HG03064 (cell line): ENCODE data around the gene TNS1.

Experiments used
- ATAC-seq: cut with Tn5 transposase; IDR thresholded peaks from one replicate; pipeline ENCODE4 v1.9.1; 2021; ENCODE audit warnings: low read depth; ENCODE audit not compliant: unreplicated experiment

TNS1 gene

GRCh38 chr2:217839750-217840107 is 163.1 kb downstream of the TNS1 start:
- no peak for ATAC-seq

GRCh38 chr2:217839073-217839749 is 163.6 kb downstream of the TNS1 start:
- no peak for ATAC-seq

GRCh38 chr2:217838409-217838831 is 164.4 kb downstream of the TNS1 start:
- ATAC-seq = no peak

GRCh38 chr2:217837530-217837929 is 165.3 kb downstream of the TNS1 start:
- no peak for ATAC-seq

- ATAC-seq = no peak
Observed at GRCh38 chr2:217836901-217837491, 165.8 kb downstream of the TNS1 start.

- ATAC-seq = no peak
Observed at GRCh38 chr2:217835931-217836891, 166.6 kb downstream of the TNS1 start.

- no peak for ATAC-seq
Observed at GRCh38 chr2:217834744-217835513, 167.9 kb downstream of the TNS1 start.

GRCh38 chr2:217834057-217834620 is 168.7 kb downstream of the TNS1 start:
- no peak for ATAC-seq

GRCh38 chr2:217833439-217833838 is 169.4 kb downstream of the TNS1 start:
- ATAC-seq = no peak

GRCh38 chr2:217832987-217833386 is 169.8 kb downstream of the TNS1 start:
- no peak for ATAC-seq

GRCh38 chr2:217832115-217832514 is 170.7 kb downstream of the TNS1 start:
- no peak for ATAC-seq

GRCh38 chr2:217831306-217831705 is 171.5 kb downstream of the TNS1 start:
- ATAC-seq = no peak

- no peak for ATAC-seq
Observed at GRCh38 chr2:217830807-217831206, 172.0 kb downstream of the TNS1 start.

GRCh38 chr2:217830061-217830460 is 172.7 kb downstream of the TNS1 start:
- no peak for ATAC-seq

- ATAC-seq = no peak
Observed at GRCh38 chr2:217829420-217829819, 173.4 kb downstream of the TNS1 start.

GRCh38 chr2:217828336-217828735 is 174.5 kb downstream of the TNS1 start:
- no peak for ATAC-seq

- ATAC-seq = no peak
Observed at GRCh38 chr2:217827430-217828201, 175.2 kb downstream of the TNS1 start.

- ATAC-seq = no peak
Observed at GRCh38 chr2:217826991-217827390, 175.8 kb downstream of the TNS1 start.

- no peak for ATAC-seq
Observed at GRCh38 chr2:217826520-217826919, 176.3 kb downstream of the TNS1 start.
